Activated CD8-positive, alpha-beta T cell treated with anti-CD3 and anti-CD28 coated beads, Interleukin-2, amount 10 ng/mL, durations not matched to agents 7 days and 5 days (primary cell): Measurements from ENCODE around the gene TXNRD2. TPM values are rescaled to one million over a fixed set of nuclear protein-coding genes. Genes with fewer than 3 reads are reported as not detected.

Experiments
- ATAC-seq: fragments of 150-1000 bp; cut with Tn5 transposase; one replicate; pipeline ENCODE4 v1.10.0; 2021; ENCODE audit warnings: moderate library complexity
- CTCF ChIA-PET: fragments of 350-600 bp; sonication (Branson Sonifier 250); formaldehyde crosslinking; loops from one replicate; lab custom pipeline; 2021; ENCODE audit warnings: antibody characterized with exemption; lab: Charles Lee
- POLR2A ChIA-PET: fragments of 350-600 bp; sonication (Branson Sonifier 250); formaldehyde crosslinking; loops from one replicate; lab custom pipeline; 2021; ENCODE audit warnings: antibody characterized with exemption; lab: Charles Lee
- DNase-seq: peaks from one replicate; pipeline ENCODE4 v3.0.0-alpha.2; 2020
- H3K27ac Mint-ChIP-seq: one replicate; pipeline ENCODE4 v1.8.0; 2021; ENCODE audit warnings: mild to moderate bottlenecking, mixed read lengths
- H3K27me3 Mint-ChIP-seq: one replicate; pipeline ENCODE4 v1.8.0; 2021; ENCODE audit warnings: low read depth, mixed read lengths
- H3K36me3 Mint-ChIP-seq: one replicate; pipeline ENCODE4 v1.8.0; 2021; ENCODE audit warnings: low read depth, mixed read lengths
- H3K4me1 Mint-ChIP-seq: one replicate; pipeline ENCODE4 v1.8.0; 2021; ENCODE audit warnings: low read depth, mixed read lengths
- H3K4me3 Mint-ChIP-seq: one replicate; pipeline ENCODE4 v1.8.0; 2021; ENCODE audit warnings: mild to moderate bottlenecking, mixed read lengths
- H3K9me3 Mint-ChIP-seq: one replicate; pipeline ENCODE4 v1.8.0; 2022; ENCODE audit warnings: mixed read lengths; ENCODE audit not compliant: insufficient read depth
- total RNA-seq, 2 experiments: library from RNA; stranded (reverse); gene quantifications; one replicate each; pipeline ENCODE4 v1.2.3, GENCODE V29; 2021

Gene TXNRD2
- total RNA-seq, 2 experiments from 2014 or later: 16.1 to 19.3 TPM

DNA sequence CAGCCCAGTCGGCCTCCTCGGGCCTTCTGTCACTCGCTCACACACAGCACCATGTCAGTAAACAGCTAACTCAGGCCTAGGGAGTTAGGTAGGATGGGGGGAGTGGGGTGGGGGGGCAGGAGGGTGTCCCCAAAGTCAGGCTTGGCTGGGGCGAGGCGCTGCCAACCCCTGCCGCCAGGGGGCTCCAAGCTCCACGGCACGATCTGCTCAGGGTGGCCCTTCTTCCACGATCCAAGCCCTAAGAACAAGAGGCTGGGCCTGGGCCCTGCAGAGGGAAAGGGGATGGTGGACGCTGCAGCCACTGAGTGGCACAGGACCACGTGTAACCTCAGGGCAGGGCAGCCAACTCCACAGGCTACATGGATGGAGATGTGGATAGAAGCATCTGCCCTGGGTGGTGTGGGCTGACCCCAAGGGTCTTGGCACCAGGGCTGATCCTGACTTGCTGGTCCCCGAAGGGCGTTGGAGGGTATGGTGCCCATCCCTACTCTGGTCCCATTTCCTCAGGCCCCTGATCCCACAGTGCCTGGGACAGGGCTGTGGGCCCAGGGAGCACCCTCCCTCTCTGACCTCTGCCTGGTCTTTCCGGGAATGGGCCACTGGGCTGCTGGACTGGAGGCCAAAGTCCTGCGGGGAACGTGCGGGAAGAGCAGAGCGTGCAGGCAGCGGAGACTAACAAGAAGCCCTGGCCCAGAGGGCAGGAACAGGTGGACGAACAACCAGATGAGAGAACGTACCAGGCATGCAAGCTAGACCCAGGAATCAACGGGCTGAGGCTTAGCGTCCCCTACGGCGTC is 29.1 kb upstream of the TXNRD2 start:
- no peak overlapping the region for H3K27ac Mint-ChIP-seq
- no peak overlapping the region for H3K4me3 Mint-ChIP-seq
- no peaks in the 10 kb centered on the region for H3K9me3 Mint-ChIP-seq
- no peaks in the 10 kb centered on the region for H3K27me3 Mint-ChIP-seq
- H3K36me3 Mint-ChIP-seq: no peaks in the 10 kb centered on the region
- ChIA-PET POLR2A (interaction anchor here (0.9 kb wide), 1 partner anchor 50 kb away, joined by 5 read pairs; the partner anchor contains the start of gene TANGO2), CTCF (interaction anchor here (0.7 to 4.3 kb wide), 11 partner anchors 8 to 159 kb away, joined by 3 to 19 read pairs (median 5); no protein-coding TSS in a partner anchor)
- peaks cover 27% of the 10 kb centered on the region for H3K4me1 Mint-ChIP-seq
- DNase-seq (peak; percentile 81), ATAC-seq (peak; percentile 76)

GRCh38 chr22:19970031-19970478 is 28.4 kb upstream of the TXNRD2 start:
- ChIA-PET CTCF (interaction anchor here (0.9 to 3.3 kb wide), 7 partner anchors 43 to 159 kb away, joined by 3 to 16 read pairs (median 6); no protein-coding TSS in a partner anchor), POLR2A (interaction anchor here (0.7 kb wide), 1 partner anchor 16 kb away, joined by 3 read pairs; no protein-coding TSS in a partner anchor)
- no peaks in the 10 kb centered on the region for H3K9me3 Mint-ChIP-seq
- H3K36me3 Mint-ChIP-seq: peaks cover under 1% of the 10 kb centered on the region
- peaks cover 22% of the 10 kb centered on the region for H3K4me1 Mint-ChIP-seq
- no peak overlapping the region for H3K4me3 Mint-ChIP-seq
- ATAC-seq (no peak), DNase-seq (no peak)
- H3K27ac Mint-ChIP-seq: no peak overlapping the region
- H3K27me3 Mint-ChIP-seq: no peaks in the 10 kb centered on the region

GRCh38 chr22:19969141-19969928 is 27.7 kb upstream of the TXNRD2 start:
- Mint-ChIP-seq H3K4me1 (peaks cover 15% of the 10 kb centered on the region), H3K27me3 (no peaks in the 10 kb centered on the region)
- POLR2A ChIA-PET: interaction anchor here (0.7 kb wide), 1 partner anchor 17 kb away, joined by 3 read pairs; no protein-coding TSS in a partner anchor

GRCh38 chr22:19968450-19968891 is 26.9 kb upstream of the TXNRD2 start:
- Mint-ChIP-seq H3K9me3 (no peaks in the 10 kb centered on the region), H3K27me3 (no peaks in the 10 kb centered on the region), H3K4me1 (peaks cover 13% of the 10 kb centered on the region), H3K27ac (no peak overlapping the region), H3K4me3 (no peak overlapping the region), H3K36me3 (peaks cover 5% of the 10 kb centered on the region)
- ChIA-PET CTCF (interaction anchor here (1.1 to 2.4 kb wide), 2 partner anchors 13 to 161 kb away, joined by 3 to 11 read pairs; no protein-coding TSS in a partner anchor), POLR2A (no interaction called here)
- ATAC-seq (no peak), DNase-seq (no peak)

More at GRCh38 chr22:19969141-19969928, 27.7 kb upstream of the TXNRD2 start:
- Mint-ChIP-seq H3K27ac (peak overlapping the region; percentile 30), H3K9me3 (no peaks in the 10 kb centered on the region), H3K4me3 (no peak overlapping the region), H3K36me3 (peaks cover 4% of the 10 kb centered on the region)
- DNase-seq (no peak), ATAC-seq (no peak)
- CTCF ChIA-PET: interaction anchor here (0.9 to 2.4 kb wide), 5 partner anchors 14 to 160 kb away, joined by 3 to 11 read pairs (median 5); no protein-coding TSS in a partner anchor

GRCh38 chr22:19967850-19968449 is 26.3 kb upstream of the TXNRD2 start:
- ATAC-seq: no peak
- Mint-ChIP-seq H3K36me3 (peaks cover 5% of the 10 kb centered on the region), H3K9me3 (no peaks in the 10 kb centered on the region), H3K4me3 (no peak overlapping the region), H3K27ac (no peak overlapping the region), H3K27me3 (no peaks in the 10 kb centered on the region), H3K4me1 (peaks cover 13% of the 10 kb centered on the region)
- ChIA-PET CTCF (no interaction called here), POLR2A (no interaction called here)
- no peak for DNase-seq

GRCh38 chr22:19966908-19967750 is 25.5 kb upstream of the TXNRD2 start:
- no peak overlapping the region for H3K27ac Mint-ChIP-seq
- CTCF ChIA-PET: interaction anchor here (2.0 kb wide), 1 partner anchor 46 kb away, joined by 7 read pairs; no protein-coding TSS in a partner anchor

DNA sequence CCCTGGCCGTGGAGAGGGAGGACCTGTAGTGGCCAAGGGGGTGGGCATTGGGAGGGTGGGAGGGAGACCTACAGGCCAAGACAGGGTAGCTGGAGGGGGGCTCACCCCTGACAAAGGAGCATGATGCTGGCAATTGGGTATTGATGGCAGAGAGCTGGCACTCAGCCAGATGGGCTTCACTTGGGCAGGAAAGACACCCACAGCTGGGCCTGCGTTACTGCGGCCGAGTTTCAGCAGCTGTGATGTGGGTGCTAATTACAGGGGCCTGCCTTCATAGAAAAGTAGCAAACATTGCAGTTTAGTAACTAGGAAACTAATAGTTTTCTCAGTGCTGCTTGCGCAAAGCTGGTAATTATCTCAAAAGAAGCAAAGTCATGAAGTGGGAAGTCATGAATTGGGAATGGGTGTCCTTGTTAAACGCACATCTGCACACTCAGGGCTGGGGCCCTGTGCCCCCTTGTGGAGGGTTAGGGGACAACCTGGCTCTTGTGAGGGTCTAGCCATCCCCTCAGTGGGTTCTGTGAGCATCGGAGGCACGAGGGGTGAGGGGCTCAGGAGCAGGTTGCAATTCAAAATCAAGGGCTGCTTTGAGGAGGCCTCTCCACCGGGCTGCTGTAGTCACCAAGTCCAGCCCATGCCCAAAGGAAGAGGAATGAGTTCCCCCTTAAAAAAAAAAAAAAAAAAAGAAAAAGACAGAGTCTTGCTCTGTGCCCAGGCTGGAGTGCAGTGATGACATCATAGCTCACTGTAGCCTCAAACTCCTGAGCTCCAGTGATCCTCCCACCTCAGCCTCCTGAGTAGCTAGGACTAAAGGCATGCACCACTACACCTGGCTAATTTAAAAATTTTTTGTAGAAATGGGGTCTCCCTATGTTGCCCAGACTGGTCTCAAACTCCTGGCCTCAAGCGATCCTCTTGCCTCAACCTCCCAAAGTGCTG is 24.4 kb upstream of the TXNRD2 start:
- no peak for DNase-seq
- Mint-ChIP-seq H3K4me3 (no peak overlapping the region), H3K9me3 (no peaks in the 10 kb centered on the region), H3K27ac (no peak overlapping the region), H3K27me3 (no peaks in the 10 kb centered on the region), H3K36me3 (peaks cover 5% of the 10 kb centered on the region), H3K4me1 (peaks cover 5% of the 10 kb centered on the region)
- ChIA-PET POLR2A (no interaction called here), CTCF (interaction anchor here (1.0 to 2.0 kb wide), 4 partner anchors 12 to 235 kb away, joined by 3 to 7 read pairs (median 4); no protein-coding TSS in a partner anchor)
- ATAC-seq: no peak

More at GRCh38 chr22:19966908-19967750, 25.5 kb upstream of the TXNRD2 start:
- DNase-seq (no peak), ATAC-seq (no peak)
- H3K27me3 Mint-ChIP-seq: no peaks in the 10 kb centered on the region
- H3K36me3 Mint-ChIP-seq: peaks cover 5% of the 10 kb centered on the region
- H3K9me3 Mint-ChIP-seq: no peaks in the 10 kb centered on the region
- POLR2A ChIA-PET: no interaction called here
- H3K4me3 Mint-ChIP-seq: no peak overlapping the region
- peaks cover 11% of the 10 kb centered on the region for H3K4me1 Mint-ChIP-seq

- no peaks in the 10 kb centered on the region for H3K27me3 Mint-ChIP-seq
- DNase-seq (no peak), ATAC-seq (no peak)
- H3K9me3 Mint-ChIP-seq: no peaks in the 10 kb centered on the region
- peaks cover 5% of the 10 kb centered on the region for H3K36me3 Mint-ChIP-seq
- no peak overlapping the region for H3K27ac Mint-ChIP-seq
- H3K4me1 Mint-ChIP-seq: peaks cover 7% of the 10 kb centered on the region
- CTCF ChIA-PET: interaction anchor here (1.1 to 1.5 kb wide), 2 partner anchors 11 to 234 kb away, joined by 4 to 5 read pairs; no protein-coding TSS in a partner anchor
- H3K4me3 Mint-ChIP-seq: no peak overlapping the region
- POLR2A ChIA-PET: no interaction called here
These were observed 23.2 kb upstream of the TXNRD2 start for GRCh38 chr22:19964701-19965386.

GRCh38 chr22:19963863-19964642 is 22.4 kb upstream of the TXNRD2 start:
- no peak for DNase-seq
- H3K4me1 Mint-ChIP-seq: peaks cover 7% of the 10 kb centered on the region
- H3K27me3 Mint-ChIP-seq: no peaks in the 10 kb centered on the region
- CTCF ChIA-PET: interaction anchor here (1.7 kb wide), 1 partner anchor 10 kb away, joined by 3 read pairs; no protein-coding TSS in a partner anchor
- no peaks in the 10 kb centered on the region for H3K9me3 Mint-ChIP-seq
- no peak overlapping the region for H3K27ac Mint-ChIP-seq
- ATAC-seq: no peak
- POLR2A ChIA-PET: no interaction called here
- H3K36me3 Mint-ChIP-seq: peaks cover 5% of the 10 kb centered on the region
- no peak overlapping the region for H3K4me3 Mint-ChIP-seq
